GM21526 (cell line): ENCODE results near the gene PAPLN.

ENCODE experiments used
- ATAC-seq: cut with Tn5 transposase; IDR thresholded peaks from one replicate; pipeline ENCODE4 v1.9.1; 2021; ENCODE audit warnings: moderate library complexity; ENCODE audit not compliant: unreplicated experiment, low FRiP score

The PAPLN gene

GRCh38 chr14:73245480-73246325, 8.4 kb downstream of the PAPLN start:
- no peak for ATAC-seq

- no peak for ATAC-seq
These were observed 9.3 kb downstream of the PAPLN start for GRCh38 chr14:73246387-73247150.

- ATAC-seq: no peak
These were observed 11.0 kb downstream of the PAPLN start for GRCh38 chr14:73248108-73248868.

GRCh38 chr14:73249108-73249507, 11.8 kb downstream of the PAPLN start:
- no peak for ATAC-seq

GRCh38 chr14:73249564-73250316, 12.4 kb downstream of the PAPLN start:
- no peak for ATAC-seq

GRCh38 chr14:73250317-73250713, 13.0 kb downstream of the PAPLN start:
- no peak for ATAC-seq

- no peak for ATAC-seq
These were observed 13.6 kb downstream of the PAPLN start for GRCh38 chr14:73250781-73251500.

GRCh38 chr14:73251516-73252215, 14.4 kb downstream of the PAPLN start:
- no peak for ATAC-seq

GRCh38 chr14:73252491-73253322, 15.4 kb downstream of the PAPLN start:
- no peak for ATAC-seq

- no peak for ATAC-seq
These were observed 16.0 kb downstream of the PAPLN start for GRCh38 chr14:73253323-73253610.

GRCh38 chr14:73253721-73254120, 16.4 kb downstream of the PAPLN start:
- no peak for ATAC-seq

- ATAC-seq: no peak
These were observed 17.1 kb downstream of the PAPLN start for GRCh38 chr14:73254247-73255004.

- no peak for ATAC-seq
These were observed 17.7 kb downstream of the PAPLN start for GRCh38 chr14:73255005-73255400.

- ATAC-seq: no peak
These were observed 18.5 kb downstream of the PAPLN start for GRCh38 chr14:73255693-73256225.

- ATAC-seq: no peak
These were observed 20.8 kb downstream of the PAPLN start for GRCh38 chr14:73258076-73258475.

GRCh38 chr14:73258845-73259611, 21.7 kb downstream of the PAPLN start:
- ATAC-seq: no peak

GRCh38 chr14:73259837-73260236, 22.5 kb downstream of the PAPLN start:
- no peak for ATAC-seq
